BE2C (cell line): ENCODE data around the gene DRC7.

Experiments used
- DNase-seq: peaks from one replicate; pipeline ENCODE4 v3.0.0-alpha.2; 2020
- H3K27me3 ChIP-seq: fragments of 250-450 bp; sonication (Bioruptor Pico); 2 replicates; pipeline ENCODE4 v1.5.1; 2020; ENCODE audit warnings: mild to moderate bottlenecking
- H3K36me3 ChIP-seq: fragments of 250-450 bp; sonication (Bioruptor Pico); 2 replicates; pipeline ENCODE4 v1.5.1; 2020; ENCODE audit warnings: mild to moderate bottlenecking
- H3K4me1 ChIP-seq: fragments of 250-450 bp; sonication (Bioruptor Pico); 2 replicates; pipeline ENCODE4 v1.5.1; 2020
- H3K4me3 ChIP-seq: 2 replicates; pipeline ENCODE4 v1.5.1; 2011; ENCODE audit warnings: low read depth, low read length
- H3K9me3 ChIP-seq: fragments of 250-450 bp; sonication (Bioruptor Pico); 2 replicates; pipeline ENCODE4 v1.5.1; 2020
- CTCF ChIP-seq: IDR thresholded peaks from 2 replicates; pipeline ENCODE4 v1.5.1; 2012; ENCODE audit warnings: mild to moderate bottlenecking, low read depth, low read length

DRC7 gene

GRCh38 chr16:57689762-57690558, 4.6 kb upstream of the DRC7 start:
- no peak overlapping the region for H3K4me3 ChIP-seq
- H3K27me3 ChIP-seq, result no peaks in the 10 kb centered on the region
- H3K9me3 ChIP-seq, result no peaks in the 10 kb centered on the region
- TF ChIP-seq CTCF, result no peak
- no peaks in the 10 kb centered on the region for H3K4me1 ChIP-seq
- H3K36me3 ChIP-seq, result no peaks in the 10 kb centered on the region
- DNase-seq, result no peak

DNA sequence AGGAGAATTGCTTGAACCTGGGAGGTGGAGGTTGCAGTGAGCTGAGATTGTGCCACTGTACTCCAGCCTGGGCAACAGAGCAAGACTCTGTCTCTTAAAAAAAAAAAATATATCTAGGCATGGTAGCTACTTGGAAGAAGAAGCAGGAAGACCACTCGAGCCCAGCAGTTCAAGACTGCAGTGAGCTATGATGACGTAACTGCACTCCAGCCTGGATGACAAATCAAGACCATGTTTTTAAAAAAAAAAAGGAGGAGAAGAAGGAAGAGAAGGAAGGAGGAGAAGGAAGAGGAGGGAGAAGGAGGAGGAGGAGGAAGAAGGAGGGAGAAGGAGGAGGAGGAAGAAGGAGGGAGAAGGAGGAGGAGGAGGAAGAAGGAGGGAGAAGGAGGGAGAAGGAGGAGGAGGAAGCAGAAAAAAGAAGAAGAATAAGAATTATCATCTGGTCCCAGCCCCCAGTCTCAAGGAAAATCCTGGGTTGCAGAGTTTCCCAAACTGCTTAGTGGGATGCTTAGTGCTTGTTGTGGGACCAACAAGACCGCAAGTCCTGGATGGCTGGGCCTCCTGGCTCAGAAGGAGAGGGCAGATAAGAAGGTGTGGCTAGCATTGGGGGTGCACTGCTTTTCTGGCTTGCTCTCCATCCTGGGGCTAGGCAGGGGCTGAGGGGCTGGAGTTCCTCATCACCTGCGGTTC, 3.7 kb upstream of the DRC7 start:
- Histone ChIP-seq H3K4me1 (no peaks in the 10 kb centered on the region), H3K27me3 (no peaks in the 10 kb centered on the region), H3K36me3 (no peaks in the 10 kb centered on the region), H3K4me3 (no peak overlapping the region), H3K9me3 (no peaks in the 10 kb centered on the region)
- no peak for DNase-seq
- TF ChIP-seq CTCF, result no peak

GRCh38 chr16:57692636-57693035, 2.0 kb upstream of the DRC7 start:
- Histone ChIP-seq H3K9me3 (no peaks in the 10 kb centered on the region), H3K36me3 (no peaks in the 10 kb centered on the region), H3K27me3 (no peaks in the 10 kb centered on the region), H3K4me1 (no peaks in the 10 kb centered on the region), H3K4me3 (no peak overlapping the region)
- no peak for DNase-seq
- TF ChIP-seq CTCF, result no peak

DNA sequence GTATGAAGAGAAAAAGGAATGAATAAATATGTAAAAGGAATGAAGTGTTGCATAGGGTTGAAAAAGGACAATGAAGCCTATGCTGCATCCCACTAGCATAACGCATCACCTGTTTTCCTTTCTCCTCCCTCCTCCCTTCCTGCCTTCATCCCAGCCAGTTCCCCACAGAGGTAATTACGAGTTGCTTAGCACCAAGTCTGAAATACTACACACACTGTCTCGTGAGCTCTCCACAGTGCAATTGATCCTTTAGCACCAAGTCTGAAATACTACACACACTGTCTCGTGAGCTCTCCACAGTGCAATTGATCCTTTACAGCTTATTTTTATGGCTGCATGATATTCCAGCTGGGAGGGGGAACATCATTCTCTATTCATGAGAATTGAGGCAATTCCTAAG, 1.1 kb upstream of the DRC7 start:
- DNase-seq, result no peak
- H3K9me3 ChIP-seq, result no peaks in the 10 kb centered on the region
- no peak for TF ChIP-seq CTCF
- H3K27me3 ChIP-seq, result no peaks in the 10 kb centered on the region
- no peaks in the 10 kb centered on the region for H3K36me3 ChIP-seq
- no peaks in the 10 kb centered on the region for H3K4me1 ChIP-seq
- no peak overlapping the region for H3K4me3 ChIP-seq

GRCh38 chr16:57694231-57694724, 328 bp upstream of the DRC7 start:
- TF ChIP-seq CTCF, result no peak
- no peaks in the 10 kb centered on the region for H3K36me3 ChIP-seq
- H3K4me3 ChIP-seq, result no peak overlapping the region
- no peaks in the 10 kb centered on the region for H3K4me1 ChIP-seq
- H3K27me3 ChIP-seq, result no peaks in the 10 kb centered on the region
- no peaks in the 10 kb centered on the region for H3K9me3 ChIP-seq
- DNase-seq, result no peak

DNA sequence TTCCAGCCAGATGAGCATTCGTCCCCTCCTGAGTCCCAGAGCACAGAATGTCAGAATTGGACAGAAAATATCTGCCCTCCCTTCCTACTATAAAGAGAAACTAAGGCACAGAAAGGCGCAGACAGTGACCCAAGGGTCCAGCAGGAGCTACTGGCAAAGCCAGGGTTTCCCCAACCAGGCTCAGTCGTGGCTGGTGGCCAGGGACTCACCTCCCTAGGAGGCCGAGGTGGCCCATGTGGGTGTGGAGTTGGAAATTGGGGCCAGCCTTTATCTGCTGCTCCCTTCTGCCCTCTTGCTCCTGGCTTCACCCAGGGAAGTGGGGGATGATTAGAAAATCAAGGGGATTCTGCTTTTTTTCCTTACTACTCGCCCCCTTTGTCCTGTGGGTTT, 1.1 kb downstream of the DRC7 start:
- H3K4me1 ChIP-seq, result no peaks in the 10 kb centered on the region
- H3K9me3 ChIP-seq, result no peaks in the 10 kb centered on the region
- no peaks in the 10 kb centered on the region for H3K27me3 ChIP-seq
- H3K36me3 ChIP-seq, result no peaks in the 10 kb centered on the region
- DNase-seq, result no peak
- no peak for TF ChIP-seq CTCF
- no peak overlapping the region for H3K4me3 ChIP-seq
